MG63 (cell line): ENCODE data around the gene MYH3. TPM values are rescaled to one million over a fixed set of nuclear protein-coding genes. Genes with fewer than 3 reads are reported as not detected.

Experiments used
- DNase-seq: peaks from one replicate; pipeline ENCODE4 v3.0.0-alpha.2; 2020
- H3K27me3 ChIP-seq: fragments of 250-450 bp; sonication (Bioruptor Pico); 2 replicates; pipeline ENCODE4 v1.5.1; 2020; ENCODE audit warnings: mild to moderate bottlenecking, moderate library complexity
- H3K36me3 ChIP-seq: fragments of 250-450 bp; sonication (Bioruptor Pico); 2 replicates; pipeline ENCODE4 v1.5.1; 2020; ENCODE audit warnings: mild to moderate bottlenecking, moderate library complexity
- H3K4me3 ChIP-seq: fragments of 250-450 bp; sonication (Bioruptor Pico); 2 replicates; pipeline ENCODE4 v1.5.1; 2020; ENCODE audit warnings: mild to moderate bottlenecking, moderate library complexity
- H3K9me3 ChIP-seq: fragments of 250-450 bp; sonication (Bioruptor Pico); 2 replicates; pipeline ENCODE4 v1.5.1; 2020; ENCODE audit warnings: mild to moderate bottlenecking, moderate library complexity
- total RNA-seq: library from RNA; depleted of rRNA; stranded (reverse); fragments of >200 nt; shearing (Covaris generic); gene quantifications from 2 replicates; pipeline ENCODE4 v1.2.3, GENCODE V29; 2014; ENCODE audit warnings: low replicate concordance

Gene MYH3
- total RNA-seq, 1 experiment from 2014 or later = 1.2 TPM

DNA sequence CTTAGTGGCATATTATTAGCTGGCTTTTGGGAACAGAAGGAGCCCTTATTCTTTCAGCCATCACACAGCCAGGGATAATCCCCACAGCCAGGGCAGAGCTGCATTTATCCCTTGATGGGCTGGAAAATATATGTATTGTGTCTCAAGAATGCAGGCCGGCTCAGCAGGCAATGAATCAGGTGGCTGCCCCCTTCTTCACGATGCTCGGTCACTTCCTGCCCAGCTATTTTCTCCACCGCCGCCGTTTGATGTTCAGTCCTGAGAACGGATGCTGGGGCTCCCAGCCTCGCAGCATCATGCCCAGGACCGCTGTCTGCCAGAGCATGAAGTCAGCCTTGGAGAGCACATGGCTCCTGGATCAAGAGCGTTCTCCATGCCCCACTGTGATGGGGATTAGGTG lies 4.3 kb upstream of the MYH3 start:
- DNase-seq = no peak
- no peaks in the 10 kb centered on the region for H3K9me3 ChIP-seq
- no peak overlapping the region for H3K4me3 ChIP-seq
- no peaks in the 10 kb centered on the region for H3K36me3 ChIP-seq
- no peaks in the 10 kb centered on the region for H3K27me3 ChIP-seq

DNA sequence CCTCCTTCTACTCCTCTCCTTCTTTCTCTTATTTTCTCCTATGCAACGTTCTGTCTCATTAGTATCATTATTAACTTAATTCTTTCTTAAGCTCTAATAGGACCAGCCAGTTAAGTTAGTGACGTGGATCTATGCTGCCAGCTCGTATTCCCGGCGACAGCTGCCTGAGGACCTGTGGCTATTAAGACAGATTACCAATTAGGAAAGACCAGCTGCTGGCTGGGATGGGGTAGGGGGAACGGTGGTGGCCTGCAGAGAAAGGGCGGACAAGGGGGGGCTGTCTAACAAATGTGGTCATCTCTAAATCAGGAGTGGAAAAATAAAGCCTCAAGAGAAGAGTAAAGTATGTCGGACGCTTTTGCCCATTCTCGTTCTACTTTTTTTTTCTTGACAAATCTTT lies 770 bp upstream of the MYH3 start:
- no peaks in the 10 kb centered on the region for H3K36me3 ChIP-seq
- DNase-seq = no peak

DNA sequence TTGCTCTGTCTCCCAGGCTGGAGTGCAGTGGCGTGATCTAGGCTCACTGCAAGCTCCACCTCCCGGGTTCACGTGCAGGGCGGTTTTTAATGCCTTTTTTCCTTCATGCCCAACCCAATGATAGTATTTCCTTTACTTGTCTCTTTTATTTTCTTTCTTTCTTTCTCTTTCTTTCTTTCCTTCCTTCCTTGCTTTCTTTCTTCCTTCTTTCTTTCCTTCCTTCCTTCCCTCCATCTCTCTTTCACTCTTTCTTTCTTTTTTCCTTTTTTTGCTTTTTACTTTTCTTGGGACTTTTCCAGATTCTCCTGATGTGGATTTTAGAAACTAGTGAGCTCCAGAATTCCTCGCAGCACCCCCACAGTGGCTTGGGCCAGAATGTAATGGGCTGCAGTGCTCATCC lies 3.1 kb downstream of the MYH3 start:
- Histone ChIP-seq H3K36me3 (no peaks in the 10 kb centered on the region), H3K9me3 (no peaks in the 10 kb centered on the region), H3K4me3 (no peak overlapping the region), H3K27me3 (no peaks in the 10 kb centered on the region)
- no peak for DNase-seq

More for the DNA sequence above, 770 bp upstream of the MYH3 start:
- no peaks in the 10 kb centered on the region for H3K9me3 ChIP-seq
- no peak overlapping the region for H3K4me3 ChIP-seq
- H3K27me3 ChIP-seq = no peaks in the 10 kb centered on the region

- H3K9me3 ChIP-seq = no peaks in the 10 kb centered on the region
- no peaks in the 10 kb centered on the region for H3K36me3 ChIP-seq
- DNase-seq = no peak
- no peaks in the 10 kb centered on the region for H3K27me3 ChIP-seq
- H3K4me3 ChIP-seq = no peak overlapping the region
These were observed 4.0 kb downstream of the MYH3 start for GRCh38 chr17:10652984-10653659.

DNA sequence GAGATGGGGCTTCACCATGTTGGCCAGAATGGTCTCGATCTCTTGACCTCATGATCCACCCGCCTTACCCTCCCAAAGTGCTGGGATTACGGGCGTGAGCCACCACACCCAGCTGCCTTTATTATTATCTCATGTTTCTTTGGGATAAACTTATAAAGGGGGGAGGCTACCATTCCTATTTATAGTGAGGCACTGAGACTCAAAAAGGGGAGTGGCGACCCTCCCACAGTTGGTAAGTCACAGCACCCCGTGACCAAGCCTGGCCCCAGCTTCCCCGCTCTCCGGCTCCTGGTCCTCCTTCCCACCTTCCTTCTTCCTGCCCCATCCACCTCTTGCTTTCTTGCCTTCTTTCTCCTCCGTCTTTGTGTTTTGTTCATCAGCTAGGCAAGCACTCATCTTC lies 5.2 kb downstream of the MYH3 start:
- no peaks in the 10 kb centered on the region for H3K36me3 ChIP-seq
- H3K4me3 ChIP-seq = no peak overlapping the region
- no peak for DNase-seq
- no peaks in the 10 kb centered on the region for H3K9me3 ChIP-seq
- no peaks in the 10 kb centered on the region for H3K27me3 ChIP-seq

GRCh38 chr17:10649602-10650001 lies 7.5 kb downstream of the MYH3 start:
- H3K9me3 ChIP-seq = no peaks in the 10 kb centered on the region
- no peak for DNase-seq
- no peaks in the 10 kb centered on the region for H3K36me3 ChIP-seq
- no peak overlapping the region for H3K4me3 ChIP-seq
- H3K27me3 ChIP-seq = no peaks in the 10 kb centered on the region

DNA sequence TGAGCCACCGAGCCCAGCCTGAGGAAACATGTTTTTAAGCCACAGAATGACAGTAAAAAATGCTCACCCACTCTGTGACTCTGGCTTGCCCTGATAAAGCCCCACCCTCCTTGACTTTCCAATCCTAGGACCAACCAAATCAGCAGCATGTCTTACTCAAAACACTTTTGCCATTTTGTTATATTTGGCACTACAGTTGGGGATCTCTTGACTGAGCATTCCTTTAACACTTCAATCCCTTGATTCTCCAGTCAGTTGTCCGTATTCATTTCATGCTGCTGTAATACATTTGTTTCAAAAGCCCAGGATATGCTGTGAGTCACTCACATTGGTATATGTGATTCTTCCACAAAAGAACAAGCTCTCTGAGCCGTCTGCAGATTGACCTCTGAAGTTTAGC lies 8.2 kb downstream of the MYH3 start:
- H3K9me3 ChIP-seq = no peaks in the 10 kb centered on the region
- DNase-seq = no peak
- no peaks in the 10 kb centered on the region for H3K36me3 ChIP-seq
- no peaks in the 10 kb centered on the region for H3K27me3 ChIP-seq
- no peak overlapping the region for H3K4me3 ChIP-seq

DNA sequence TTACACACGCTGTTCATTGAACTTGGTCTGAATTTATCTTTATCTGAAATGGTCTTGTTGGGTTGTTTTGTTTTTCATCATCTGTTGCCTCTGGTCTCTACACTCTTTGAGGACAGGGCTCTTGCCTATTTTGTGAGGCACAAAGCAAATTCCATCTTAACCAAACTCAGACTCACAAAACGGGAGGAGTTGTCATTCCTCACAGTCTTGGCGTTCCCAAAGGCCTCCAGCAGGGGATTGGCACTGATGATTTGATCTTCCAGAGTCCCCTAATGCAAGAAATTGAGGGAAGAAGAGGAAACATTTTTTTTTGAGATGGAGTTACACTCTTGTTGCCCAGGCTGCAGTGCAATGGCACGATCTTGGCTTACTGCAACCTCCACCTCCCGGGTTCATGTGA lies 8.7 kb downstream of the MYH3 start:
- no peaks in the 10 kb centered on the region for H3K27me3 ChIP-seq
- H3K4me3 ChIP-seq = no peak overlapping the region
- DNase-seq = no peak

DNA sequence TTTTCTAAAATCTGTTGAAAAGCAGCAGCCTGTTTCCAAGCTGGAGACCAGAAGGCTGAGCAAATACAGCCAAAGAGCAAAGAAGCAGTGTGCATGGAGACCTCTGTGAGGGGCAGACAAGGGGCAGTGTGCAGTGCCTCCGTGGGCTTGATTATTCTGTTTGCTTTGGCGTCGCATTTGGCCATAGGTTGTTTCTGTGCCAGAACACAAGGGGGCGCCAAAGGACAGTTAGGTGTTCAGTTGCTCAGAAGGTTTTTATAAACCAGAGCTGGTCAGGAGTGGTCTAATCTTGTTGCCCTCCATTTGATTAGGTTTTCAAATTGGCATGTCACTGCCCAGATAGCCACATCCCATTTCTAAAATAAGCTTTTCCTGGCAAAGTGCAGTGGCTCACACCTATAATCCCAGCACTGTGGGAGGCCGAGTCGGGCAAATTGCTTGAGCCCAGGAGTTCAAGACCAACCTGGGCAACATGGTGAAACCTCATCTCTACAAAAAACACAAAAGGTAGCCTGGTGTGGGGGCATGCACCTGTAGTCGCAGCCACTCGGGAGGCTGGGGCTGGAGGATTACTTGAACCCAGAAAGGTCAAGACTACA lies 10.6 kb downstream of the MYH3 start:
- Histone ChIP-seq H3K36me3 (no peaks in the 10 kb centered on the region), H3K4me3 (no peak overlapping the region), H3K9me3 (no peaks in the 10 kb centered on the region), H3K27me3 (no peaks in the 10 kb centered on the region)
- peak; percentile 60 for DNase-seq

More for the DNA sequence above, 8.7 kb downstream of the MYH3 start:
- Histone ChIP-seq H3K9me3 (no peaks in the 10 kb centered on the region), H3K36me3 (no peaks in the 10 kb centered on the region)

GRCh38 chr17:10640475-10640874 lies 16.6 kb downstream of the MYH3 start:
- H3K4me3 ChIP-seq = no peak overlapping the region
- DNase-seq = no peak
- H3K27me3 ChIP-seq = no peaks in the 10 kb centered on the region
- H3K36me3 ChIP-seq = no peaks in the 10 kb centered on the region
- no peaks in the 10 kb centered on the region for H3K9me3 ChIP-seq

DNA sequence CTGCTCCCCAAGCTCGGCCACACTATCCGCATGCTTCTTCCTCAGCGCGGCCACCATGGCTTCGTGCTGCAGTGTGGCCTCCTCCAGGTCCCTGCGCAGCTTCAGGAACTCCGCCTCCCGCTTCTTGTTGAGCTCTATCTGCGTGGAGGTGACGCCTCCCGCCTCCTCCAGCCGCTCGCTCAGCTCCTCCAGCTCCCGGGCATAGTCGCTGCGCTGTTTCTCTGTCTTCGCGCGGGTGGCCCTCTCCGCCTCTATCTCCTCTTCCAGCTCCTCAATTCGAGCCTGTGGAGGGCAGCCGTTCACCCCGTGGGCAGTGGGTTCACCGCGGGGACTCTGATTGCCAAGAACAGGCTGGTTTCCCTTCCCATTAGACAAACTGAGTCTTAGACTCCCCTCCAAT lies 19.0 kb downstream of the MYH3 start:
- DNase-seq = no peak
- H3K36me3 ChIP-seq = no peaks in the 10 kb centered on the region
- H3K27me3 ChIP-seq = no peaks in the 10 kb centered on the region
- H3K4me3 ChIP-seq = no peak overlapping the region
- no peaks in the 10 kb centered on the region for H3K9me3 ChIP-seq

DNA sequence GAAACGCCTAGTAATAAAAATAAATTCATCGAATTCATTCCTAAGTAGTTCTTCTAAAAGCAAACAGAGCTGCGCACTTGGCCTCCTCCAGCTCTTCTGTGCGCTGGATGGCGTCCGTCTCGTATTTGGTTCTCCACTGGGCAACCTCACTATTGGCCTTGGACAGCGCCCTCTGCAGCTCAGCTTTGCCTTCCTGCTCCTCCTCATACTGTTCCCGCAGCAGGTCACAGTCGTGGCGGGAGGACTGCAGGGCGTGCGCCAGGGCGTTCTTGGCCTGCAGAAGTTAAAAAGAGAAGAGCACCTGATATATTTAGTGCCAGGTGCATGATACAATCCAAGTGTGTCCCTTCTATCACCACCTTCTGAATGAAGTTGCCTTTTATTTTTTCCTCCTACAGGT lies 21.8 kb downstream of the MYH3 start:
- Histone ChIP-seq H3K4me3 (no peak overlapping the region), H3K9me3 (no peaks in the 10 kb centered on the region), H3K36me3 (no peaks in the 10 kb centered on the region), H3K27me3 (no peaks in the 10 kb centered on the region)
- no peak for DNase-seq

- no peak for DNase-seq
- Histone ChIP-seq H3K4me3 (no peak overlapping the region), H3K27me3 (no peaks in the 10 kb centered on the region), H3K36me3 (no peaks in the 10 kb centered on the region), H3K9me3 (no peaks in the 10 kb centered on the region)
These were observed 23.2 kb downstream of the MYH3 start for GRCh38 chr17:10633738-10634379.

DNA sequence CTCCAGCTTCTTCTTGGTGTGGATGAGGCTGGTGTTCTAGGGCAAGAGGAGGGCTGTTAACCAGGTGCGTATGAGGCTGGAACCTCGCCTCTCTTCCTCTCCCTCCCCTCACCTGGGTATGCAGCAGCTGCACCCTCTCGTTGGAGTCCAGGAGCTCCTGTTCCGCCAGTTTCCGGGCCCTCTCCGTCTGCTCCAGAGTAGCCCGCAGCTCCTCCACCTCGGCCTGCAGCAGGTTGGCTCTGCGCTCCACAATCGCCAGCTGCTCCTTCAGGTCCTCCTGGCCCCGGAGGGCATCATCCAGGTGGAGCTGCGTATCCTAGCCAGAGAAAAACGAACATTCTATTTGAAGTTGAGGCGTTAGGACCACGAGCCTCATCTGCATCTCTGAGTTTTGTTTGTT lies 25.4 kb downstream of the MYH3 start:
- H3K36me3 ChIP-seq = no peaks in the 10 kb centered on the region
- DNase-seq = no peak

GRCh38 chr17:10631048-10631700 lies 25.9 kb downstream of the MYH3 start:
- H3K9me3 ChIP-seq = no peaks in the 10 kb centered on the region
- H3K4me3 ChIP-seq = no peak overlapping the region
- H3K36me3 ChIP-seq = no peaks in the 10 kb centered on the region
- peak; percentile 32 for DNase-seq
- H3K27me3 ChIP-seq = no peaks in the 10 kb centered on the region

More for the DNA sequence above, 25.4 kb downstream of the MYH3 start:
- no peak overlapping the region for H3K4me3 ChIP-seq
- no peaks in the 10 kb centered on the region for H3K27me3 ChIP-seq
- H3K9me3 ChIP-seq = no peaks in the 10 kb centered on the region

DNA sequence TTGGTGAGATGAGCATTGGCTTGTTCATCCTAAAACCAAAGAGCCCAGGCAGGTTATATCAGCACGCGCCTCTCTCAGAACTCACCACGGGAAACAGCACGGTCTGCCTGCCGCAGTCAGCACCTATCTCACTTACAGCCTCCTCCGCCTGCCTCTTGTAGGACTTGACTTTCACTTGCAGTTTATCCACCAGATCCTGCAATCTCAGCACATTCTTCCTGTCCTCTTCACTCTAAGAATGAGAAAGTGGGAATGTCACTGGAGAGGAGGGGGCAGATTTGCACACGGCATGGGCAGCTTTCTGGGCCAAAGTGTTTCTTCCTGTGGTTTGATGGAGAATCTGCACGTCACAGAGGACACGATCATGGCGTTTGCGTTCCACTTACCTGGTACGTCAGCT lies 27.4 kb downstream of the MYH3 start:
- no peaks in the 10 kb centered on the region for H3K9me3 ChIP-seq
- no peak for DNase-seq
- no peaks in the 10 kb centered on the region for H3K27me3 ChIP-seq
- H3K36me3 ChIP-seq = no peaks in the 10 kb centered on the region
- no peak overlapping the region for H3K4me3 ChIP-seq

DNA sequence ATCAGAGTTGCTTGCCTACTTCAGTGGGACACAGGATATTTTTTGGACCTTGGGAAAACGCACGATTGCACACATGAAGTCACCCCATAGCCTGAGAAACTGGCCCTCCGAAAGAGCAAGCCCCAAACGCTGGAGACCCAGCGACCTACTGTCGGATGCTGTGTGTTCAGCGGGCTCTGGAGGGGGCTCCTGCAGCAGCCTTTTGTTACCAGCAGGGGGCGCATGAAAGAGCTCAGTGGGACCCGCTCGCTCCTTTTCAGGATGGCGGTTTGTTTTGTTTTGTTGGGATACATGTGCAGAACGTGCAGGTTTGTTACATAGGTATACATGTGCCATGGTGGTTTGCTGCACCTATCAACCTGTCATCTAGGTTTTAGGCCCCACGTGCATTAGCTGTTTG lies 28.4 kb downstream of the MYH3 start:
- Histone ChIP-seq H3K4me3 (no peak overlapping the region), H3K27me3 (no peaks in the 10 kb centered on the region), H3K36me3 (no peaks in the 10 kb centered on the region), H3K9me3 (no peaks in the 10 kb centered on the region)
- DNase-seq = no peak
